Duodenal mucosa (tissue), 2 donors: ENCODE measurements around the gene KCNIP3.
A peak's percentile ranks its signal among the peaks of the same experiment; 100 is the strongest.
"Not testable (repeated sequence)": the region's sequence is repeated elsewhere in the genome, so short reads cannot be mapped to it uniquely, and the experiment has no call there.

Source experiments
- H3K27ac ChIP-seq: one replicate; pipeline ENCODE4 v1.7.0; 2013; ENCODE audit warnings: low read depth, low read length
- H3K27me3 ChIP-seq, 2 donors: one replicate each; pipeline ENCODE4 v1.7.0; 2013; ENCODE audit warnings: low read length in 2 of 2, control low read depth in 1 of 2; ENCODE audit not compliant: insufficient read depth in 2 of 2, control insufficient read depth in 1 of 2
- H3K36me3 ChIP-seq, 2 donors: one replicate each; pipeline ENCODE4 v1.7.0; 2013; ENCODE audit warnings: low read length in 2 of 2, control low read depth in 1 of 2; ENCODE audit not compliant: insufficient read depth in 2 of 2, control insufficient read depth in 1 of 2
- H3K4me1 ChIP-seq, 2 donors: one replicate each; pipeline ENCODE4 v1.7.0; 2013; ENCODE audit warnings: low read length in 2 of 2, control low read depth in 1 of 2; ENCODE audit not compliant: insufficient read depth in 2 of 2, control insufficient read depth in 1 of 2
- H3K4me3 ChIP-seq, 2 donors: one replicate each; pipeline ENCODE4 v1.7.0; 2013; ENCODE audit warnings: low read length in 2 of 2, low read depth in 1 of 2
- H3K9ac ChIP-seq, 2 donors: one replicate each; pipeline ENCODE4 v1.7.0; 2013; ENCODE audit warnings: low read length in 2 of 2, low read depth in 1 of 2
- H3K9me3 ChIP-seq, 2 donors: one replicate each; pipeline ENCODE4 v1.7.0; 2013; ENCODE audit warnings: low read length in 2 of 2, control low read depth in 1 of 2; ENCODE audit not compliant: control insufficient read depth in 1 of 2

The KCNIP3 gene

GRCh38 chr2:95403204-95403721 is 106.1 kb downstream of the KCNIP3 start:
- peak overlapping the region; percentile 96 to 98 for H3K4me3 ChIP-seq
- not testable (repeated sequence) for H3K9me3 ChIP-seq, H3K27me3 ChIP-seq, H3K4me1 ChIP-seq, H3K36me3 ChIP-seq
- peak overlapping the region; percentile 92 to 99 for H3K9ac ChIP-seq
- peak overlapping the region; percentile 85 for H3K27ac ChIP-seq

GRCh38 chr2:95403824-95404223 is 106.7 kb downstream of the KCNIP3 start:
- not testable (repeated sequence) for H3K9me3 ChIP-seq, H3K27ac ChIP-seq, H3K4me1 ChIP-seq, H3K36me3 ChIP-seq, H3K27me3 ChIP-seq
- Histone ChIP-seq H3K4me3 (peak overlapping the region in 1 of 2 donors; percentile 98), H3K9ac (peak overlapping the region in 1 of 2 donors; percentile 92)

DNA sequence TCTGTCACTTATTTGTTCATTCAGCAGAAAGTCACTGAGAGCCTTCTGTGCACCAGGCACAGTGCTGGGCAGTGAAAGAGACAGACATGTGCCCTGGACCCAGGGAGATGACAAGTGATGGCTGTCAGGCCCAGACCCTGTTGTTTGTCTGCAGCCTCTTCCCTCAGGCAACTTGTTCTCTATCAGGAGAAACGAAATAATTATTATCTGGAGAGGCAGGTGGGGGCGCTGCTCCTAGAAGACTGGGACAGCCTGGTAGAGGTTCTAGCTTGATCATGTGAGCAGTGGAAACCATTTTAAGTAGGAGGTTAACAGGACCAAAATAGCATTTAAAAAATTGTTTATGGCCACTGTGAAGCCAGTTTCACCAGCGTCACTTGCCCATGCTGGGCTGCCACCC is 107.5 kb downstream of the KCNIP3 start:
- H3K36me3 ChIP-seq, H3K9me3 ChIP-seq, H3K4me3 ChIP-seq, H3K9ac ChIP-seq, H3K27me3 ChIP-seq, H3K27ac ChIP-seq, H3K4me1 ChIP-seq: not testable (repeated sequence)

DNA sequence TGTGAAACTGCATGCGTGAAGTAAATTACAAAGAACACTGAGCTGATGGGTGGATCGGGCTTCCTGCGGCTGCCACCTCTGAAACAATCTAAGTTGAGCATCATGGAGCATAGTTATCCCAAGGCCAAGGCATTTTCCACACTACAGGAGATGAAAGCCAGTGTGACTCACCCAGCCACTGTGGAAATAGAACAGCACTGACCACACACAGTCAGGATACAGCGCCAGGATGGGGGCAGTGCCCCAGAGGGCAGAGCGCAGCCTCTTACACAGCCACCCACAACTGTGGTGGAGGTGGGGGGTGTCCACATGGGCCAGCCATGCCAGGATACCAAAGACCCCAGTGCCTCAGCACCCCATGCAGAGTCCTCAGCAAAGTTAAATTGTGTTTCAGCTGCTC is 114.1 kb downstream of the KCNIP3 start:
- H3K4me1 ChIP-seq, H3K4me3 ChIP-seq, H3K9me3 ChIP-seq, H3K9ac ChIP-seq, H3K27ac ChIP-seq, H3K27me3 ChIP-seq: not testable (repeated sequence)
- peaks cover 3 to 13% of the 10 kb centered on the region in 2 donors for H3K36me3 ChIP-seq

DNA sequence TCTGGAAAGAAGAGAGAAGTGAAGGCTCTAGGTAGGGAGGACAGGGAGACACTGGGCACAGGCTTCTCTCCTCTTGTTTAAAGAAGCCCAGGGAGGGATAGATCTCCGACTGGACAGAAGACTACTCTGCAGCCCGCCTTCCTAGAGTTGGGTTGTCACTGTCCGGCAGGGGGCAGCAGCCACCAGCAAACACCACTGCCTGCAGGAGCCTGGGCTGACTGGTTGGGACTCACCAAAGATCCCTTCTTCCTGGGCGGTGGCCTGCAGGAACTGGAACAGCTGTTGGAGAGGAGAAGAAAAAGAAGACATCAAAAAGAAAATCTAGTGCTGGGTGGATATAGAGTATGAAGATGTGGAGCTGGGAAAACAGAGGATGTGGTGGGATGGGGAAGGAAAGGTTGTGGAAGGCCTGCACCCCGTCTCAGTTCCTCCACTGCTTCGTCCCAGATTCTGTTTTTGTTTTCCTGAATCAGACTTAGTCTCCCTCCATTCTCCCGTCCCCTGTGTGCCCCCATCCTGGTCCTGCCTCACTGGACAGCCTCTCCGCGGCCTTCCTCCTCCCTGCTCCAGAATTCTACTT is 117.0 kb downstream of the KCNIP3 start:
- H3K9me3 ChIP-seq, H3K4me3 ChIP-seq, H3K9ac ChIP-seq, H3K4me1 ChIP-seq, H3K27ac ChIP-seq, H3K27me3 ChIP-seq: not testable (repeated sequence)
- H3K36me3 ChIP-seq: peaks cover 0 to 13% of the 10 kb centered on the region in 2 donors

GRCh38 chr2:95415138-95415537 is 118.0 kb downstream of the KCNIP3 start:
- not testable (repeated sequence) for H3K4me3 ChIP-seq, H3K27me3 ChIP-seq, H3K9me3 ChIP-seq, H3K9ac ChIP-seq, H3K4me1 ChIP-seq, H3K27ac ChIP-seq
- peaks cover 0 to 10% of the 10 kb centered on the region in 2 donors for H3K36me3 ChIP-seq

DNA sequence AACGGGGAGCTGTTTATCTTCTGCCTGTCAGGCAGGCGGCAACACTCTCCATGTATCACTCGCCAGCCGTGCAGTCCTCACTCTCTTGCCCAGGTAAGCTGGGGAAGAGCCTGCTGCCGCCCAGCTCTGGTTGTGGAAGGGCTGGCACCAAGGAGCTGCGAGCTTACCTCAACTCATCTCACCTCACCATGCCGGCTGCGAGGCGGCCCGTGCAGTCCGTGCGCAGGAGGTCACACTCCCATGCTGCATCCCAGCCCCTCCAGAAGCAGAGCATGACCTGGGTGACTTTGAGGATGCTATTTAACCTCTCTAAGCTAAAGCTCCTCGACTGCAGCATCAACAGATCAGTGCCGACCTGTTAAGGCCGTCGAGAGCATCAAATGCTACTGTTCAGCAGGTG is 118.4 kb downstream of the KCNIP3 start:
- H3K27ac ChIP-seq, H3K27me3 ChIP-seq, H3K9ac ChIP-seq, H3K9me3 ChIP-seq, H3K4me1 ChIP-seq, H3K4me3 ChIP-seq: not testable (repeated sequence)
- peaks cover 0 to 10% of the 10 kb centered on the region in 2 donors for H3K36me3 ChIP-seq

DNA sequence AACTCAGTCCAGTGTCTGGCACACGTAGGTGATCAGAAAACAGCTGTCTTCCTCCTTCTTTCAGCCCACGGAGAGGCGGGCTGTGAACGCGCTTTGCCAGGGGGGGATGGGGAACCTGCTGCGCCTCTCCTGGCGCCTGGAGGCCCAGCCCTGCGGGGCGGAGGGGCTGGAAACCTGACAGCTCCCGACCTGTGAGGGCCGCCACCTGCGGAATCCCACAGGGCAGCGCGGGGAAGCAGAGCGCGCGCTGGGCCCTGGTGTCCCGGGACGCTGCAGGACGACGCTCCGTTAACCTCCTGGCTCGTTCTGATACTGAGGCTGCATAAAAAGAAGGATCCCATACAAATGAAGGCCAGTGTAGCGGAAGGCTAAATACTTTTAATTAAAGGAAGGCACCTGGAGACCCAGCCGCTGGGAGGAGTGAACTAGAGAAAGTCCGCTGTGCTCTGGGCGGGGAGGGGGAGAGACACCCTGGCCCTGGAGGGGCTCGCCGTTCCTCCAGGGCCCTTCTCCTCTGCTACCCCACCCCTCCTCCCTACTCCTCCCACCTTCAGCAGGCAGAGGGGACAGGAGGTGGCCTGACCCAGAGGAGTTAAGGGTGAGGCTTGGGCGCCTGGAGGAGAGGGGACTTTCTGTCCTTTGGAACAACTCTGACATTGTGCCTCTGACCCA is 130.2 kb downstream of the KCNIP3 start:
- H3K27ac ChIP-seq, H3K36me3 ChIP-seq, H3K9ac ChIP-seq, H3K4me1 ChIP-seq, H3K4me3 ChIP-seq, H3K9me3 ChIP-seq, H3K27me3 ChIP-seq: not testable (repeated sequence)

DNA sequence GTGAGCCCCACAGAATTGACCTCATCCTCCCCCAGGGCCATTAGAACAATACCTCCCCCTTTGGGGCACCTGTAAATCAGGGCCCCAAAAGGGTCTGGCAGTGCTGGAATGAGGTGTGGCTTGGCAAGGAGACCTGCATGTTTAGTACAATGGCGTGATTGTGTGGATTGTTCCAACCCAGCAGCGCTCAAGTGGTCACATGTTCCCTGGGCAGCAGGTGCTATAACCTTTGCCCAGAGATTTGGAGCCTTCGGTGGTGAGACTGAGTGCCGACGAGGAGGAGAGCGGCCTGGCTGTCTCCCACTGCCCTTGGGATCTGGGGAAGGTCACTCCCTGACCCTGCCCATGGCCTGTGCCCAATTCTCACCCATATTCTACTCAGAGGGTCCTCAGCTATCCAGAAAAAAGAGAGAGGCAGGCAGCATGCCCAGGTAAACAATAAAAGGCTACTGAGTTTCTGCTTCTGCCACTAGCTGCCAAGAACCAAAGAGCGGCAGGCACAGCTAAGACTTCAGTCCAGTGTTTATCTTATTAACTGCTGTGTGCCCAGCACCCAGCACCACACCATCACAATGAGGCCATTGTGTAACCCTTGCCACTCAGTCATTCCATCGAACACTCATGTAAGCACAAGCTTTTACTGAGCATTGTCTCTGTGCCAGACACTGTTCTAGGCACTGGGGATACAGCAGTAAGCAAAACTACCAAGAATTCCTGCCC is 132.8 kb downstream of the KCNIP3 start:
- H3K4me1 ChIP-seq, H3K27ac ChIP-seq, H3K9ac ChIP-seq, H3K9me3 ChIP-seq, H3K4me3 ChIP-seq, H3K36me3 ChIP-seq, H3K27me3 ChIP-seq: not testable (repeated sequence)

- H3K27ac ChIP-seq, H3K9ac ChIP-seq, H3K27me3 ChIP-seq, H3K4me1 ChIP-seq, H3K4me3 ChIP-seq, H3K36me3 ChIP-seq, H3K9me3 ChIP-seq: not testable (repeated sequence)
Observed at GRCh38 chr2:95433373-95433772, 136.2 kb downstream of the KCNIP3 start.
